H9 (cell line): ENCODE results near the gene CRNKL1. TPM values are rescaled to one million over a fixed set of nuclear protein-coding genes. Genes with fewer than 3 reads are reported as not detected.

ENCODE experiments used
- DNase-seq: peaks from one replicate; pipeline ENCODE4 v3.0.0-alpha.2; 2017
- H2AFZ ChIP-seq: one replicate; pipeline ENCODE4 v1.6.1; 2013; ENCODE audit warnings: mild to moderate bottlenecking, low read length, control low read depth, moderate library complexity
- H2AK5ac ChIP-seq: 2 replicates; pipeline ENCODE4 v1.6.1; 2013; ENCODE audit warnings: low read length, control low read depth, mixed read lengths; ENCODE audit not compliant: insufficient read length
- H2BK120ac ChIP-seq: one replicate; pipeline ENCODE4 v1.6.1; 2013; ENCODE audit warnings: low read depth, mild to moderate bottlenecking, low read length, control low read depth, inconsistent platforms; ENCODE audit not compliant: poor library complexity, severe bottlenecking
- H2BK12ac ChIP-seq: 2 replicates; pipeline ENCODE4 v1.6.1; 2013; ENCODE audit warnings: low read length, control low read depth, mixed read lengths, low read depth; ENCODE audit not compliant: insufficient read length
- H2BK15ac ChIP-seq: 2 replicates; pipeline ENCODE4 v1.6.1; 2013; ENCODE audit warnings: low read depth, low read length, control low read depth
- H2BK20ac ChIP-seq: one replicate; pipeline ENCODE4 v1.6.1; 2013; ENCODE audit warnings: low read depth, mild to moderate bottlenecking, low read length, control low read depth, inconsistent platforms; ENCODE audit not compliant: poor library complexity, severe bottlenecking
- H2BK5ac ChIP-seq: 2 replicates; pipeline ENCODE4 v1.6.1; 2013; ENCODE audit warnings: low read length, control low read depth, mixed read lengths; ENCODE audit not compliant: insufficient read length
- H3K14ac ChIP-seq: 2 replicates; pipeline ENCODE4 v1.6.1; 2013; ENCODE audit warnings: low read length, control low read depth; ENCODE audit not compliant: insufficient read depth
- H3K18ac ChIP-seq: 2 replicates; pipeline ENCODE4 v1.6.1; 2013; ENCODE audit warnings: low read depth, mild to moderate bottlenecking, mixed read lengths, low read length, control low read depth; ENCODE audit not compliant: insufficient read length
- H3K23ac ChIP-seq: 2 replicates; pipeline ENCODE4 v1.6.1; 2013; ENCODE audit warnings: low read length, control low read depth, mixed read lengths, low read depth; ENCODE audit not compliant: insufficient read length
- H3K23me2 ChIP-seq: 2 replicates; pipeline ENCODE4 v1.6.1; 2013; ENCODE audit warnings: low read depth, mild to moderate bottlenecking, mixed read lengths, low read length, control low read depth; ENCODE audit not compliant: insufficient read length, poor library complexity, severe bottlenecking
- H3K27ac ChIP-seq: 2 replicates; pipeline ENCODE4 v1.5.1; 2013; ENCODE audit warnings: low read length, control low read depth, mixed read lengths, low read depth; ENCODE audit not compliant: insufficient read length
- H3K27me3 ChIP-seq: 2 replicates; pipeline ENCODE4 v1.6.1; 2013; ENCODE audit warnings: low read length, control low read depth, inconsistent platforms; ENCODE audit not compliant: insufficient read depth
- H3K4ac ChIP-seq: 2 replicates; pipeline ENCODE4 v1.6.1; 2013; ENCODE audit warnings: low read depth, mild to moderate bottlenecking, control low read depth, inconsistent platforms, low read length, moderate library complexity
- H3K4me1 ChIP-seq: 2 replicates; pipeline ENCODE4 v1.6.1; 2013; ENCODE audit warnings: low read length, control low read depth, inconsistent platforms; ENCODE audit not compliant: insufficient read depth
- H3K4me2 ChIP-seq: 2 replicates; pipeline ENCODE4 v1.6.1; 2013; ENCODE audit warnings: low read length, control low read depth, mixed read lengths; ENCODE audit not compliant: insufficient read length, insufficient read depth
- H3K56ac ChIP-seq: 2 replicates; pipeline ENCODE4 v1.6.1; 2013; ENCODE audit warnings: low read depth, mild to moderate bottlenecking, mixed read lengths, low read length, control low read depth; ENCODE audit not compliant: insufficient read length
- H3K79me1 ChIP-seq: 2 replicates; pipeline ENCODE4 v1.6.1; 2013; ENCODE audit warnings: low read depth, mild to moderate bottlenecking, moderate library complexity, low read length, control low read depth, inconsistent platforms; ENCODE audit not compliant: insufficient read depth, poor library complexity, severe bottlenecking
- H3K79me2 ChIP-seq: 2 replicates; pipeline ENCODE4 v1.6.1; 2013; ENCODE audit warnings: low read length, control low read depth, inconsistent platforms; ENCODE audit not compliant: insufficient read depth
- H3K9ac ChIP-seq: 2 replicates; pipeline ENCODE4 v1.6.1; 2013; ENCODE audit warnings: low read length, control low read depth, mixed read lengths; ENCODE audit not compliant: insufficient read length; ENCODE audit errors: extremely low read depth
- H3K9me3 ChIP-seq: one replicate; pipeline ENCODE4 v1.6.1; 2013; ENCODE audit warnings: low read depth, low read length, inconsistent platforms; ENCODE audit not compliant: control insufficient read depth
- H3T11ph ChIP-seq: one replicate; pipeline ENCODE4 v1.6.1; 2013; ENCODE audit warnings: mild to moderate bottlenecking, low read length, control low read depth, inconsistent platforms
- H4K20me1 ChIP-seq: one replicate; pipeline ENCODE4 v1.6.1; 2013; ENCODE audit not compliant: control insufficient read depth, insufficient read length, insufficient read depth
- H4K5ac ChIP-seq: 2 replicates; pipeline ENCODE4 v1.6.1; 2013; ENCODE audit warnings: low read depth, mild to moderate bottlenecking, mixed read lengths, low read length, control low read depth; ENCODE audit not compliant: insufficient read length
- H4K8ac ChIP-seq: replicated peaks from 2 replicates; pipeline ENCODE4 v1.6.1; 2013; ENCODE audit warnings: low read length, control low read depth, mixed read lengths, low read depth; ENCODE audit not compliant: insufficient read length
- H4K91ac ChIP-seq: 2 replicates; pipeline ENCODE4 v1.6.1; 2013; ENCODE audit warnings: low read depth, mild to moderate bottlenecking, moderate library complexity, mixed read lengths, low read length, control low read depth; ENCODE audit not compliant: insufficient read length
- H3K27ac Mint-ChIP-seq, 3 experiments: 2 replicates in 2 of 3; 3 replicates in 1 of 3; pipeline ENCODE4 v1.8.0; 2020 to 2021; ENCODE audit warnings: mixed read lengths in 3 of 3, mild to moderate bottlenecking in 1 of 3, moderate library complexity in 1 of 3
- H3K27me3 Mint-ChIP-seq: 2 replicates; pipeline ENCODE4 v1.8.0; 2021; ENCODE audit warnings: low read depth, mild to moderate bottlenecking, moderate library complexity, mixed read lengths
- H3K36me3 Mint-ChIP-seq, 3 experiments: 2 replicates in 2 of 3; 3 replicates in 1 of 3; pipeline ENCODE4 v1.8.0; 2020 to 2021; ENCODE audit warnings: low read depth in 3 of 3, mixed read lengths in 3 of 3; ENCODE audit not compliant: insufficient read depth in 1 of 3
- H3K4me1 Mint-ChIP-seq, 2 experiments: 2 replicates each; pipeline ENCODE4 v1.8.0; 2020; ENCODE audit warnings: mixed read lengths in 2 of 2
- H3K4me3 Mint-ChIP-seq, 2 experiments: 2 replicates in 1 of 2; 3 replicates in 1 of 2; pipeline ENCODE4 v1.8.0; 2020 to 2021; ENCODE audit warnings: mild to moderate bottlenecking in 2 of 2, mixed read lengths in 2 of 2, moderate library complexity in 1 of 2
- H3K9me3 Mint-ChIP-seq, 2 experiments: 2 replicates in 1 of 2; 3 replicates in 1 of 2; pipeline ENCODE4 v1.8.0; 2020; ENCODE audit warnings: mild to moderate bottlenecking in 2 of 2, mixed read lengths in 2 of 2, moderate library complexity in 1 of 2
- CTCF ChIP-seq: fragments of 200-600 bp; sonication (generic); conservative IDR thresholded peaks from 3 replicates; pipeline ENCODE4 v1.8.0; 2021; ENCODE audit warnings: antibody characterized with exemption, mild to moderate bottlenecking
- WGBS: extraction: QIAGEN DNeasy Blood & Tissue Kit; methylation state at CpG from one replicate; pipeline ENCODE4 v1.1.7; 2013; ENCODE audit warnings: missing lambda C conversion rate, low lambda C conversion rate, mixed read lengths; ENCODE audit not compliant: insufficient read length; ENCODE audit errors: extremely low coverage; 5-methylcytosine and 5-hydroxymethylcytosine counted together
- total RNA-seq: library from RNA; stranded (reverse); gene quantifications from 2 replicates; pipeline ENCODE4 v1.2.1, GENCODE V29; 2021

Gene CRNKL1
- total RNA-seq, 1 experiment from 2014 or later = 30.2 TPM

- Histone ChIP-seq H2AK5ac (no peak overlapping the region), H3K9ac (no peak overlapping the region), H2BK5ac (no peak overlapping the region), H3K4me2 (no peak overlapping the region), H2AFZ (no peak overlapping the region), H2BK15ac (no peak overlapping the region), H3K14ac (no peak overlapping the region), H4K5ac (no peak overlapping the region), H3K18ac (no peak overlapping the region), H3K4me1 (no peaks in the 10 kb centered on the region), H2BK120ac (no peak overlapping the region), H3T11ph (no peak overlapping the region), H3K4ac (no peak overlapping the region), H4K8ac (no peak overlapping the region), H2BK12ac (no peak overlapping the region), H3K79me2 (no peaks in the 10 kb centered on the region), H2BK20ac (no peak overlapping the region), H4K91ac (no peak overlapping the region), H4K20me1 (no peaks in the 10 kb centered on the region), H3K9me3 (no peaks in the 10 kb centered on the region), H3K23ac (no peak overlapping the region), H3K56ac (no peak overlapping the region), H3K27me3 (no peaks in the 10 kb centered on the region), H3K23me2 (no peaks in the 10 kb centered on the region), H3K79me1 (no peaks in the 10 kb centered on the region), H3K27ac (no peak overlapping the region)
- no peak for TF ChIP-seq CTCF
- DNase-seq = no peak
- Mint-ChIP-seq H3K27me3 (no peaks in the 10 kb centered on the region; the same call in 1 of the 2 replicates), H3K27ac (no peak overlapping the region), H3K9me3 (no peaks in the 10 kb centered on the region; a peak in 1 of 5 replicates), H3K36me3 (no peaks in the 10 kb centered on the region), H3K4me3 (no peak overlapping the region), H3K4me1 (no peaks in the 10 kb centered on the region; a peak in 1 of 4 replicates)
- no CpG with 5 or more reads among the region's 4 CpGs for WGBS
Measured at GRCh38 chr20:20092827-20093226, 40.6 kb upstream of the CRNKL1 start.
